BE2C (cell line): Measurements from ENCODE around the gene TNNC2. TPM values are rescaled to one million over a fixed set of nuclear protein-coding genes. Genes with fewer than 3 reads are reported as not detected.
"Not testable (repeated sequence)": the region's sequence is repeated elsewhere in the genome, so short reads cannot be mapped to it uniquely, and the experiment has no call there.

ENCODE experiments used
- DNase-seq: peaks from one replicate; pipeline ENCODE4 v3.0.0-alpha.2; 2020
- H3K27me3 ChIP-seq: fragments of 250-450 bp; sonication (Bioruptor Pico); 2 replicates; pipeline ENCODE4 v1.5.1; 2020; ENCODE audit warnings: mild to moderate bottlenecking
- H3K36me3 ChIP-seq: fragments of 250-450 bp; sonication (Bioruptor Pico); 2 replicates; pipeline ENCODE4 v1.5.1; 2020; ENCODE audit warnings: mild to moderate bottlenecking
- H3K4me1 ChIP-seq: fragments of 250-450 bp; sonication (Bioruptor Pico); 2 replicates; pipeline ENCODE4 v1.5.1; 2020
- H3K4me3 ChIP-seq: 2 replicates; pipeline ENCODE4 v1.5.1; 2011; ENCODE audit warnings: low read depth, low read length
- H3K9me3 ChIP-seq: fragments of 250-450 bp; sonication (Bioruptor Pico); 2 replicates; pipeline ENCODE4 v1.5.1; 2020
- CTCF ChIP-seq: IDR thresholded peaks from 2 replicates; pipeline ENCODE4 v1.5.1; 2012; ENCODE audit warnings: mild to moderate bottlenecking, low read depth, low read length
- polyA plus RNA-seq: library from polyadenylated mRNA; unstranded; fragments of >200 nt; gene quantifications from one replicate; pipeline ENCODE4 v1.2.1, GENCODE V29; 2012; ENCODE audit warnings: low read depth, missing spikeins; ENCODE audit not compliant: insufficient read length, insufficient read depth

Gene TNNC2
- not detected for polyA plus RNA-seq

DNA sequence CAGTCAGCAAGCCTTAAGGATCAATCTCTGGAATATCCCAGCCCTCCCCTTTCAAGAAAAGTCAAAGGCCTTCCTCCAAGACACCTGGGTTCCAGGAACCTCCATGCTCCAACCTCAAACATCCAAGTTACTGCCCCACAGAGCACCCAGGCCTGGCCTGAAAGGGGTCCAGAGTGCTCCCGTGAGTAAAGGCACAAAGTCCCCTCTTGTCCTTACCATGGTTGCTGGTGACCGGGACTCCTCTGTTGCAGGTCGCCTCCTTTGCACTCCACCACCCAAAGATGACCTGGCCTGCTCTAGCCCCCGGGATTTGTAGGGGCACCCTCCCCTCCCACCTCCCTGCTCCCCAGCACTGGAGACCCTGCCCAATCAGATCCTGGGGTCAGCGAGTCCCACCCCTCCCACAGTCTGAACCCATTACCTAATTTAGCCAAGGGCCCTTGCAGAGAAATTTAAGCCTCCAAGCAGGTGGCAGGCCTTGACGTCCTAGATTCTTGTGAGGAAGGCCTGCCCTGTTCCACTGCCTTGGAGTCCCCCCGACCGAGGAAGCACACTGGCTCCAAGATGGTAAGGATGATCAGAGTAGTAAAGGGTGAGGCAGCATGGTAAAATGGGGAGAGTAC is at the start of gene TNNC2:
TNNC2 (minus strand) TSS at position 283 of the 623 bp plus-strand sequence; CDS start at position 219, 64 bp downstream.
- no peaks in the 10 kb centered on the region for H3K27me3 ChIP-seq
- TF ChIP-seq CTCF, result no peak
- no peak for DNase-seq

GRCh38 chr20:45874576-45874975 is 47.5 kb upstream of the TNNC2 start:
- no peaks in the 10 kb centered on the region for H3K27me3 ChIP-seq
- H3K36me3 ChIP-seq, result no peaks in the 10 kb centered on the region
- H3K4me3 ChIP-seq, result no peak overlapping the region
- no peak for DNase-seq
- TF ChIP-seq CTCF, result no peak
- no peaks in the 10 kb centered on the region for H3K9me3 ChIP-seq
- no peaks in the 10 kb centered on the region for H3K4me1 ChIP-seq

More for the DNA sequence above, at the start of gene TNNC2:
- Histone ChIP-seq H3K4me1 (no peaks in the 10 kb centered on the region), H3K36me3 (no peaks in the 10 kb centered on the region), H3K9me3 (no peaks in the 10 kb centered on the region), H3K4me3 (no peak within 1 kb of the TSS)

- H3K36me3 ChIP-seq, H3K27me3 ChIP-seq, H3K4me1 ChIP-seq, H3K4me3 ChIP-seq, DNase-seq, H3K9me3 ChIP-seq: not testable (repeated sequence)
Observed at GRCh38 chr20:45874104-45874481, 47.0 kb upstream of the TNNC2 start.

GRCh38 chr20:45873409-45874103 is 46.4 kb upstream of the TNNC2 start:
- no peak for DNase-seq
- no peaks in the 10 kb centered on the region for H3K36me3 ChIP-seq
- no peaks in the 10 kb centered on the region for H3K9me3 ChIP-seq
- TF ChIP-seq CTCF, result no peak
- H3K4me3 ChIP-seq, result no peak overlapping the region
- H3K27me3 ChIP-seq, result no peaks in the 10 kb centered on the region
- no peaks in the 10 kb centered on the region for H3K4me1 ChIP-seq

- Histone ChIP-seq H3K9me3 (no peaks in the 10 kb centered on the region), H3K27me3 (no peaks in the 10 kb centered on the region), H3K4me3 (no peak overlapping the region), H3K4me1 (no peaks in the 10 kb centered on the region), H3K36me3 (no peaks in the 10 kb centered on the region)
- no peak for TF ChIP-seq CTCF
- no peak for DNase-seq
Observed at GRCh38 chr20:45872626-45873025, 45.5 kb upstream of the TNNC2 start.

GRCh38 chr20:45867819-45868176 is 40.7 kb upstream of the TNNC2 start:
- Histone ChIP-seq H3K9me3 (no peaks in the 10 kb centered on the region), H3K27me3 (no peaks in the 10 kb centered on the region), H3K36me3 (no peaks in the 10 kb centered on the region), H3K4me1 (no peaks in the 10 kb centered on the region), H3K4me3 (no peak overlapping the region)
- no peak for DNase-seq
- no peak for TF ChIP-seq CTCF
